HEK293T (cell line): ENCODE results near the gene VAV2.

Experiments
- ARNT ChIP-seq: fragments of 450-650 bp; IDR thresholded peaks from 2 replicates; pipeline ENCODE4 v1.6.1; 2017; ENCODE audit warnings: mild to moderate bottlenecking
- BHLHE40 ChIP-seq: fragments of 450-650 bp; IDR thresholded peaks from 2 replicates; pipeline ENCODE4 v1.6.1; 2016; ENCODE audit warnings: mild to moderate bottlenecking, moderate library complexity, borderline replicate concordance
- ELF4 ChIP-seq: fragments of 450-650 bp; IDR thresholded peaks from 2 replicates; pipeline ENCODE4 v1.6.1; 2017; ENCODE audit warnings: antibody characterized with exemption
- FOXM1 ChIP-seq: fragments of 450-650 bp; IDR thresholded peaks from 2 replicates; pipeline ENCODE4 v1.6.1; 2017; ENCODE audit warnings: mild to moderate bottlenecking, borderline replicate concordance
- HDGF ChIP-seq: fragments of 450-650 bp; IDR thresholded peaks from 2 replicates; pipeline ENCODE4 v1.6.1; 2017; ENCODE audit warnings: antibody characterized with exemption, borderline replicate concordance
- LEF1 ChIP-seq: fragments of 450-650 bp; IDR thresholded peaks from 2 replicates; pipeline ENCODE4 v1.6.1; 2017; ENCODE audit warnings: mild to moderate bottlenecking, borderline replicate concordance
- SP1 ChIP-seq: fragments of 450-650 bp; IDR thresholded peaks from 2 replicates; pipeline ENCODE4 v1.6.1; 2017
- SUZ12 ChIP-seq: fragments of 450-650 bp; IDR thresholded peaks from 2 replicates; pipeline ENCODE4 v1.6.1; 2016; ENCODE audit warnings: mild to moderate bottlenecking
- TARDBP ChIP-seq: fragments of 450-650 bp; IDR thresholded peaks from 2 replicates; pipeline ENCODE4 v1.6.1; 2016
- ZNF384 ChIP-seq: fragments of 450-650 bp; IDR thresholded peaks from 2 replicates; pipeline ENCODE4 v1.6.1; 2016

DNA sequence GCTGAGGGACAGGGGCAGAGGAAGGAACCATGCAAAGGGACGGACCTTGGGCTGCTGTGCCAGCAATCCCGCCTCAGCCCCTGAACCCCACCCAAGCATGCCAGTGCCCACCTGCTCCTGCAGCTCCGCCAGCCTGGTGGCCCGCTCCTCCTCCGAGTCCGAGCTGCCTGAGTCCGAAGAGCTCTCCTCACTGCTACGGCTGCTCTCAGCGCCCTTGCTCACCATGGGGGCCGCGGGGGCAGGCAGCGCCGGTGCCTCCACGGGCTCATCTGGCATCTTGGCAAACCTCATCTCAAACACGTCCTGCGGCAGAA, 49.5 kb upstream of the VAV2 start:
- no peak for TF ChIP-seq LEF1
- TF ChIP-seq FOXM1: no peak
- no peak for TF ChIP-seq TARDBP
- no peak for TF ChIP-seq HDGF
- no peak for TF ChIP-seq ARNT
- TF ChIP-seq SP1: no peak
- TF ChIP-seq BHLHE40: no peak
- no peak for TF ChIP-seq ELF4
- no peak for TF ChIP-seq SUZ12
- TF ChIP-seq ZNF384: no peak
